Thyroid gland (tissue), 4 donors: ENCODE data around the gene ACAP1. TPM values are rescaled to one million over a fixed set of nuclear protein-coding genes. Genes with fewer than 3 reads are reported as not detected.

Experiments
- DNase-seq, 2 donors: peaks; one replicate each; pipeline ENCODE4 v3.0.0-alpha.2; 2019
- H3K27ac ChIP-seq, 3 donors: fragments of 200-600 bp; sonication (generic); 1 replicate in 2 of 3; 2 replicates in 1 of 3; pipeline ENCODE4 v1.5.1; 2016 to 2019; ENCODE audit warnings: mild to moderate bottlenecking in 1 of 3, moderate library complexity in 1 of 3
- H3K27me3 ChIP-seq: fragments of 200-600 bp; sonication (generic); one replicate; pipeline ENCODE4 v1.5.1; 2019
- H3K36me3 ChIP-seq, 2 donors: fragments of 200-600 bp; sonication (generic); one replicate each; pipeline ENCODE4 v1.5.1; 2016 to 2019
- H3K4me1 ChIP-seq, 2 donors: fragments of 200-600 bp; sonication (generic); one replicate each; pipeline ENCODE4 v1.5.1; 2017 to 2019
- H3K4me3 ChIP-seq, 3 donors: fragments of 200-600 bp; sonication (generic); replicated peaks in 1 of 3; 1 replicate in 2 of 3; 2 replicates in 1 of 3; pipeline ENCODE4 v1.5.1; 2016; ENCODE audit warnings: mild to moderate bottlenecking in 1 of 3
- H3K9me3 ChIP-seq: fragments of 200-600 bp; sonication (generic); one replicate; pipeline ENCODE4 v1.5.1; 2017
- CTCF ChIP-seq, 6 experiments: fragments of 200-600 bp in 3 of 6; fragments of 450-650 bp in 3 of 6; sonication (generic) in 3 of 6; IDR thresholded peaks; one replicate each; pipeline ENCODE4 v1.5.1; 2016 to 2019; ENCODE audit warnings: antibody characterized with exemption in 6 of 6, mild to moderate bottlenecking in 2 of 6, inconsistent platforms in 1 of 6, moderate library complexity in 1 of 6
- POLR2A ChIP-seq, 2 donors: fragments of 450-650 bp; IDR thresholded peaks; one replicate each; pipeline ENCODE4 v1.6.1; 2017; ENCODE audit warnings: antibody characterized with exemption in 2 of 2, mild to moderate bottlenecking in 2 of 2, moderate library complexity in 1 of 2
- WGBS, 2 donors: methylation state at CpG; one replicate each; pipeline ENCODE4 v1.1.5; 2017; 5-methylcytosine and 5-hydroxymethylcytosine counted together
- intact Hi-C: fragments of 100-400 bp; cut with DNase I; formaldehyde crosslinking; loops from one replicate; pipeline ENCODE4 v1.15.1; 2023
- total RNA-seq, 4 donors: library from RNA; depleted of rRNA; stranded (reverse); fragments of >200 nt; gene quantifications; one replicate each; pipeline ENCODE4 v1.2.3, GENCODE V29; 2016

Gene ACAP1
- total RNA-seq, 4 donors from 2014 or later, result 0.89 to 7.1 (median 3.8) TPM

DNA sequence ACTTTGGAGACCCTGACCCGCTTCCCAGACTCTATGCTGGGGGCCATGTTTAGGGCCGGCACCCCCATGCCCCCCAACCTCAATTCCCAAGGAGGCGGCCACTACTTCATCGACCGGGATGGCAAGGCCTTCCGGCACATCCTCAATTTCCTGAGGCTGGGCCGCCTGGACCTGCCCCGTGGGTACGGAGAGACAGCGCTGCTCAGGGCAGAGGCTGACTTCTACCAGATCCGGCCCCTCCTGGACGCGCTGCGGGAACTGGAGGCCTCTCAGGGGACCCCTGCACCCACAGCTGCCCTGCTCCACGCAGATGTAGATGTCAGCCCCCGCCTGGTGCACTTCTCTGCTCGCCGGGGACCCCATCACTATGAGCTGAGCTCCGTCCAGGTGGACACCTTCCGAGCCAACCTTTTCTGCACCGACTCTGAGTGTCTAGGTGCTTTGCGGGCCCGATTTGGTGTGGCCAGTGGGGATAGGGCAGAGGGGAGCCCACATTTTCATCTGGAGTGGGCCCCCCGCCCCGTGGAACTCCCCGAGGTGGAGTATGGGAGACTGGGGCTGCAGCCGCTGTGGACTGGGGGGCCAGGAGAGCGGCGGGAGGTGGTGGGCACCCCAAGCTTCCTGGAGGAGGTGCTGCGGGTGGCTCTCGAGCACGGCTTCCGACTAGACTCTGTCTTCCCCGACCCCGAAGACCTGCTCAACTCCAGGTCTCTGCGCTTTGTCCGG is 16.7 kb downstream of the ACAP1 start:
- Histone ChIP-seq H3K36me3 (no peaks in the 10 kb centered on the region), H3K4me1 (peaks cover 21 to 53% of the 10 kb centered on the region in 2 donors), H3K4me3 (peak overlapping the region in 1 of 3 donors; percentile 80), H3K27ac (peak overlapping the region in 2 of 3 donors; percentile 89 to 97), H3K9me3 (no peaks in the 10 kb centered on the region), H3K27me3 (no peaks in the 10 kb centered on the region)
- no peak for DNase-seq
- TF ChIP-seq CTCF (IDR thresholded peaks at IDR 0.05), result no peak
- TF ChIP-seq POLR2A (IDR thresholded peaks at IDR 0.05), result no peak
- intact Hi-C loops, result loop anchor here (5.0 to 10.0 kb wide), 2 partner anchors 84 to 132 kb away; partner anchors contain the start of genes FGF11, POLR2A, SLC35G6 and TMEM102
- WGBS, 2 donors, result 89 to 94% methylated on average over 34 of the region's 37 CpGs

DNA sequence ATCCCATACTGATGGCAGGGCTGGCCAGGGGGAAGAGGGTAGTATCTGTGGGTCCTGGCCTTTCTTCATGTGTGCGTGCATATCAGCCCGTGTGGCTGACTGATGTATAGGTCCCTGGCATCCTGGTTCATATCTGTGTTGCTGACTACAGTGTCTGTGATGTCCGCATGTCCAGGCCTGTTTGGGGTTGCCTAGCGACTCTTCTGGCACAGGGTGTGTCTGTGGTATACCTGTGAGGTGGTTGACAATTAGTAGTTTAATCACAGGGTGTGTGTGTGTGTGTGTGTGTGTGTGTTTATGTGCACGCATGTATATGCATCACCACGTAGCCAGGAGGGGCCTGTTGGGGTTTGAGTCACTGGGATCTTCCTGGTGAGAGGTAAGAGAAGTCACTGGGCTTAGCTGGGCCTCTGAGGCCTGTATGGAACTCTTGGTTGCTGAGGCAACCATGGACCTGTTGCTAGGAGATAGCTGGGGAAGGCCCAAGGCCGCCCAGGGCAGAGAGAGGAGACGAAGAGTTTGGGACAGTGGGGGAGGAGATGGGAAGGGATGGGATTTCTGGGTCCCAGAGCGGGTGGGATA is 18.0 kb downstream of the ACAP1 start:
- H3K27ac ChIP-seq, result peak overlapping the region in 1 of 3 donors; percentile 31
- intact Hi-C loops, result loop anchor here (5.0 to 10.0 kb wide), 2 partner anchors 83 to 130 kb away; partner anchors contain the start of genes FGF11, POLR2A, SLC35G6 and TMEM102
- peaks cover 19 to 47% of the 10 kb centered on the region in 2 donors for H3K4me1 ChIP-seq
- 85 to 90% methylated on average over 9 of the region's 9 CpGs for WGBS, 2 donors
- TF ChIP-seq POLR2A (IDR thresholded peaks at IDR 0.05) (no peak), CTCF (IDR thresholded peaks at IDR 0.05) (no peak)
- no peak overlapping the region for H3K4me3 ChIP-seq
- DNase-seq, result no peak
- no peaks in the 10 kb centered on the region for H3K36me3 ChIP-seq
- H3K9me3 ChIP-seq, result no peaks in the 10 kb centered on the region
- H3K27me3 ChIP-seq, result no peaks in the 10 kb centered on the region

DNA sequence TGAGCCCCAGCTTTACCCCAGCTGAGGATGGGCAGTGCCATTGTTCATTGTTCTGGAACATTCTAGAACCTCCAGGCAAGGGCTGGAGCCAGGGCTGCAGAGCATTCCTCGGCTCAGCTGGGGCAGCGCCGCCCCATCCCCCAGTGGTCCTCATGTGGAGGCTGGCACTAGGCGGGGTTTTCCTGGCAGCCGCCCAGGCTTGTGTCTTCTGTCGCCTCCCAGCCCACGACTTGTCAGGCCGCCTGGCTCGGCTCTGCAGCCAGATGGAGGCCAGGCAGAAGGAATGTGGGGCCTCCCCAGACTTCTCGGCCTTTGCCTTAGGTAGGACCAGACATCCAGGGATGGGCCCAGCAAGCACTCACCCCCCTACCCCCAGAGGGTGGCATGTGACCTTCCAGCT is 18.7 kb downstream of the ACAP1 start, which contains the start of gene TMEM95:
TSS of gene TMEM95 (plus strand) at position 104 of the 400 bp plus-strand sequence. CDS start at position 153, 49 bp downstream.
- WGBS, 2 donors, result 66 to 67% methylated on average over 8 to 10 of the region's 10 CpGs
- Histone ChIP-seq H3K27ac (peak within 1 kb of the TSS in 2 of 3 donors; percentile 24 to 31), H3K27me3 (no peaks in the 10 kb centered on the region), H3K9me3 (no peaks in the 10 kb centered on the region), H3K4me3 (no peak within 1 kb of the TSS), H3K36me3 (no peaks in the 10 kb centered on the region), H3K4me1 (peaks cover 13 to 40% of the 10 kb centered on the region in 2 donors)
- TF ChIP-seq CTCF (IDR thresholded peaks at IDR 0.05) (no peak), POLR2A (IDR thresholded peaks at IDR 0.05) (no peak)
- peak; percentile 52 to 54 for DNase-seq
- intact Hi-C loops, result loop anchor here (5.0 to 10.0 kb wide), 2 partner anchors 130 to 207 kb away; partner anchors contain the start of genes POLR2A, SENP3 and SLC35G6

- Histone ChIP-seq H3K4me3 (no peak overlapping the region), H3K9me3 (no peaks in the 10 kb centered on the region), H3K36me3 (no peaks in the 10 kb centered on the region), H3K4me1 (peaks cover 9 to 37% of the 10 kb centered on the region in 2 donors), H3K27ac (peak overlapping the region in 1 of 3 donors; percentile 24), H3K27me3 (no peaks in the 10 kb centered on the region)
- intact Hi-C loops, result loop anchor here (5.0 to 10.0 kb wide), 2 partner anchors 129 to 207 kb away; partner anchors contain the start of genes POLR2A, SENP3 and SLC35G6
- TF ChIP-seq CTCF (IDR thresholded peaks at IDR 0.05), result no peak
- no peak for TF ChIP-seq POLR2A (IDR thresholded peaks at IDR 0.05)
- no peak for DNase-seq
- WGBS, 2 donors, result 76 to 77% methylated on average over 8 of the region's 8 CpGs
These were observed 19.2 kb downstream of the ACAP1 start for GRCh38 chr17:7355573-7355972.
